K562 (cell line): ENCODE results near the gene UPK2. TPM values are rescaled to one million over a fixed set of nuclear protein-coding genes. Genes with fewer than 3 reads are reported as not detected.

Experiments used
- CAMTA2 ChIP-seq: fragments of 250-450 bp; sonication (Bioruptor Pico); conservative IDR thresholded peaks from 2 replicates; pipeline ENCODE4 v1.5.1; 2022
- HDAC8 ChIP-seq: fragments of 450-650 bp; IDR thresholded peaks from 2 replicates; pipeline ENCODE4 v1.6.1; 2016; ENCODE audit warnings: mild to moderate bottlenecking, missing genetic modification characterization, moderate library complexity, missing compliant biosample characterization
- KDM4B ChIP-seq, 2 experiments: fragments of 450-650 bp in 1 of 2; sonication (generic) in 1 of 2; IDR thresholded peaks; 2 replicates each; pipeline ENCODE4 v1.6.1; 2016 to 2017; ENCODE audit warnings: borderline replicate concordance in 2 of 2, antibody characterized with exemption in 1 of 2, low read depth in 1 of 2, mild to moderate bottlenecking in 1 of 2
- KHSRP ChIP-seq: fragments of 450-650 bp; IDR thresholded peaks from 2 replicates; pipeline ENCODE4 v1.6.1; 2017
- NKRF ChIP-seq: fragments of 450-650 bp; IDR thresholded peaks from 2 replicates; pipeline ENCODE4 v1.6.1; 2016; ENCODE audit warnings: borderline replicate concordance
- ZKSCAN1 ChIP-seq: fragments of 150-350 bp; IDR thresholded peaks from 2 replicates; pipeline ENCODE4 v1.6.1; 2016; ENCODE audit warnings: low read depth, low read length
- ZNF197 ChIP-seq: fragments of 200-800 bp; sonication (Bioruptor generic); IDR thresholded peaks from 2 replicates; pipeline ENCODE4 v1.6.1; 2016; ENCODE audit warnings: low read depth, missing genetic modification characterization, missing compliant biosample characterization
- ZNF212 ChIP-seq: fragments of 450-650 bp; formaldehyde crosslinking; IDR thresholded peaks from 2 replicates; pipeline ENCODE4 v1.4.0; 2020; ENCODE audit warnings: mild to moderate bottlenecking
- ZNF449 ChIP-seq: fragments of 250-450 bp; sonication (Bioruptor Pico); IDR thresholded peaks from 2 replicates; pipeline ENCODE4 v1.8.0; 2022; ENCODE audit warnings: moderate library complexity, mild to moderate bottlenecking, inconsistent platforms
- polyA plus RNA-seq, 8 experiments: library from polyadenylated mRNA; depleted of rRNA in 4 of 8; stranded (reverse) in 5 of 8; unstranded in 3 of 8; fragments of >200 nt; fragmentation: Nextera tagmentation in 2 of 8; fragmentation: Illumina TruSeq in 1 of 8; extraction: Ambion mirVana in 2 of 8; extraction: Trizol in 1 of 8; gene quantifications; 2 replicates each; pipeline versions ENCODE4 v1.2.1 to v1.2.3, GENCODE V29; 2011 to 2014; ENCODE audit warnings: inconsistent platforms in 1 of 8, missing spikeins in 1 of 8
- total RNA-seq, 7 experiments: library from RNA; depleted of rRNA in 6 of 7; stranded (reverse); fragments of >200 nt in 6 of 7; fragmentation: Illumina TruSeq in 2 of 7; extraction: Trizol in 2 of 7; gene quantifications; 2 replicates each; pipeline versions ENCODE4 v1.2.1 to v1.2.3, GENCODE V29; 2011 to 2021; ENCODE audit warnings: low replicate concordance in 1 of 7
- TF ChIP-seq, protein P1 (sequence below): fragments of 200-600 bp; sonication (generic); IDR thresholded peaks from one replicate; pipeline ENCODE4 v1.6.1; 2012; ENCODE audit warnings: mild to moderate bottlenecking, low read depth, low read length, inconsistent platforms

UPK2 gene
- total and polyA plus RNA-seq, 9 of the 15 experiments (the other 6 are each of a cell fraction or from before 2014, with no cell fraction given), result not detected

GRCh38 chr11:118980191-118980881 is 24.2 kb downstream of the UPK2 start (continued):
- TF ChIP-seq, protein P1, sequence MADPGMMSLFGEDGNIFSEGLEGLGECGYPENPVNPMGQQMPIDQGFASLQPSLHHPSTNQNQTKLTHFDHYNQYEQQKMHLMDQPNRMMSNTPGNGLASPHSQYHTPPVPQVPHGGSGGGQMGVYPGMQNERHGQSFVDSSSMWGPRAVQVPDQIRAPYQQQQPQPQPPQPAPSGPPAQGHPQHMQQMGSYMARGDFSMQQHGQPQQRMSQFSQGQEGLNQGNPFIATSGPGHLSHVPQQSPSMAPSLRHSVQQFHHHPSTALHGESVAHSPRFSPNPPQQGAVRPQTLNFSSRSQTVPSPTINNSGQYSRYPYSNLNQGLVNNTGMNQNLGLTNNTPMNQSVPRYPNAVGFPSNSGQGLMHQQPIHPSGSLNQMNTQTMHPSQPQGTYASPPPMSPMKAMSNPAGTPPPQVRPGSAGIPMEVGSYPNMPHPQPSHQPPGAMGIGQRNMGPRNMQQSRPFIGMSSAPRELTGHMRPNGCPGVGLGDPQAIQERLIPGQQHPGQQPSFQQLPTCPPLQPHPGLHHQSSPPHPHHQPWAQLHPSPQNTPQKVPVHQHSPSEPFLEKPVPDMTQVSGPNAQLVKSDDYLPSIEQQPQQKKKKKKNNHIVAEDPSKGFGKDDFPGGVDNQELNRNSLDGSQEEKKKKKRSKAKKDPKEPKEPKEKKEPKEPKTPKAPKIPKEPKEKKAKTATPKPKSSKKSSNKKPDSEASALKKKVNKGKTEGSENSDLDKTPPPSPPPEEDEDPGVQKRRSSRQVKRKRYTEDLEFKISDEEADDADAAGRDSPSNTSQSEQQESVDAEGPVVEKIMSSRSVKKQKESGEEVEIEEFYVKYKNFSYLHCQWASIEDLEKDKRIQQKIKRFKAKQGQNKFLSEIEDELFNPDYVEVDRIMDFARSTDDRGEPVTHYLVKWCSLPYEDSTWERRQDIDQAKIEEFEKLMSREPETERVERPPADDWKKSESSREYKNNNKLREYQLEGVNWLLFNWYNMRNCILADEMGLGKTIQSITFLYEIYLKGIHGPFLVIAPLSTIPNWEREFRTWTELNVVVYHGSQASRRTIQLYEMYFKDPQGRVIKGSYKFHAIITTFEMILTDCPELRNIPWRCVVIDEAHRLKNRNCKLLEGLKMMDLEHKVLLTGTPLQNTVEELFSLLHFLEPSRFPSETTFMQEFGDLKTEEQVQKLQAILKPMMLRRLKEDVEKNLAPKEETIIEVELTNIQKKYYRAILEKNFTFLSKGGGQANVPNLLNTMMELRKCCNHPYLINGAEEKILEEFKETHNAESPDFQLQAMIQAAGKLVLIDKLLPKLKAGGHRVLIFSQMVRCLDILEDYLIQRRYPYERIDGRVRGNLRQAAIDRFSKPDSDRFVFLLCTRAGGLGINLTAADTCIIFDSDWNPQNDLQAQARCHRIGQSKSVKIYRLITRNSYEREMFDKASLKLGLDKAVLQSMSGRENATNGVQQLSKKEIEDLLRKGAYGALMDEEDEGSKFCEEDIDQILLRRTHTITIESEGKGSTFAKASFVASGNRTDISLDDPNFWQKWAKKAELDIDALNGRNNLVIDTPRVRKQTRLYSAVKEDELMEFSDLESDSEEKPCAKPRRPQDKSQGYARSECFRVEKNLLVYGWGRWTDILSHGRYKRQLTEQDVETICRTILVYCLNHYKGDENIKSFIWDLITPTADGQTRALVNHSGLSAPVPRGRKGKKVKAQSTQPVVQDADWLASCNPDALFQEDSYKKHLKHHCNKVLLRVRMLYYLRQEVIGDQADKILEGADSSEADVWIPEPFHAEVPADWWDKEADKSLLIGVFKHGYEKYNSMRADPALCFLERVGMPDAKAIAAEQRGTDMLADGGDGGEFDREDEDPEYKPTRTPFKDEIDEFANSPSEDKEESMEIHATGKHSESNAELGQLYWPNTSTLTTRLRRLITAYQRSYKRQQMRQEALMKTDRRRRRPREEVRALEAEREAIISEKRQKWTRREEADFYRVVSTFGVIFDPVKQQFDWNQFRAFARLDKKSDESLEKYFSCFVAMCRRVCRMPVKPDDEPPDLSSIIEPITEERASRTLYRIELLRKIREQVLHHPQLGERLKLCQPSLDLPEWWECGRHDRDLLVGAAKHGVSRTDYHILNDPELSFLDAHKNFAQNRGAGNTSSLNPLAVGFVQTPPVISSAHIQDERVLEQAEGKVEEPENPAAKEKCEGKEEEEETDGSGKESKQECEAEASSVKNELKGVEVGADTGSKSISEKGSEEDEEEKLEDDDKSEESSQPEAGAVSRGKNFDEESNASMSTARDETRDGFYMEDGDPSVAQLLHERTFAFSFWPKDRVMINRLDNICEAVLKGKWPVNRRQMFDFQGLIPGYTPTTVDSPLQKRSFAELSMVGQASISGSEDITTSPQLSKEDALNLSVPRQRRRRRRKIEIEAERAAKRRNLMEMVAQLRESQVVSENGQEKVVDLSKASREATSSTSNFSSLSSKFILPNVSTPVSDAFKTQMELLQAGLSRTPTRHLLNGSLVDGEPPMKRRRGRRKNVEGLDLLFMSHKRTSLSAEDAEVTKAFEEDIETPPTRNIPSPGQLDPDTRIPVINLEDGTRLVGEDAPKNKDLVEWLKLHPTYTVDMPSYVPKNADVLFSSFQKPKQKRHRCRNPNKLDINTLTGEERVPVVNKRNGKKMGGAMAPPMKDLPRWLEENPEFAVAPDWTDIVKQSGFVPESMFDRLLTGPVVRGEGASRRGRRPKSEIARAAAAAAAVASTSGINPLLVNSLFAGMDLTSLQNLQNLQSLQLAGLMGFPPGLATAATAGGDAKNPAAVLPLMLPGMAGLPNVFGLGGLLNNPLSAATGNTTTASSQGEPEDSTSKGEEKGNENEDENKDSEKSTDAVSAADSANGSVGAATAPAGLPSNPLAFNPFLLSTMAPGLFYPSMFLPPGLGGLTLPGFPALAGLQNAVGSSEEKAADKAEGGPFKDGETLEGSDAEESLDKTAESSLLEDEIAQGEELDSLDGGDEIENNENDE, result no peak
- TF ChIP-seq KDM4B (IDR thresholded peaks at IDR 0.05; ENCODE audit: borderline replicate concordance in 2 of 2, low read depth in 1 of 2) (no peak), KHSRP (no peak), NKRF (peak; percentile 88), ZNF212 (no peak), ZNF449 (CRISPR knock-in tag) (no peak), CAMTA2 (CRISPR knock-in tag) (no peak), ZNF197 (CRISPR knock-in tag) (no peak), ZKSCAN1 (no peak), HDAC8 (no peak)
